ENCODE data around the gene CCL8.

- TF ChIP-seq CTCF (IDR thresholded peaks at IDR 0.05; ENCODE audit: low read length): no peak
- TF ChIP-seq EZH2 (optimal IDR thresholded peaks at IDR 0.05; ENCODE audit: low read depth, low read length): no peak
- no peak for TF ChIP-seq EZH2phosphoT487 (IDR thresholded peaks at IDR 0.05; ENCODE audit: low read length)
Measured at GRCh38 chr17:34363183-34363661, 44.0 kb downstream of the CCL8 start, which contains the start of gene CCL1.

All from MM.1S (cell line).